SK-N-SH treated with all-trans-retinoic acid at 6 μM for 48 hours (cell line): ENCODE results near the gene NAALADL2.

Source experiments
- ATAC-seq: fragments of 200-7000 bp; cut with Tn5 transposase; 3 replicates; pipeline ENCODE4 v1.9.1; 2020; ENCODE audit warnings: mild to moderate bottlenecking, moderate library complexity
- ARNTL ChIP-seq: fragments of 450-650 bp; formaldehyde crosslinking; IDR thresholded peaks from 2 replicates; pipeline ENCODE4 v1.5.0; 2020; ENCODE audit warnings: low read depth, mild to moderate bottlenecking, moderate library complexity, borderline replicate concordance
- BACH2 ChIP-seq: fragments of 250-450 bp; sonication (Bioruptor Pico); IDR thresholded peaks from 2 replicates; pipeline ENCODE4 v1.9.0; 2021; ENCODE audit warnings: mild to moderate bottlenecking, borderline replicate concordance
- CREB5 ChIP-seq: fragments of 250-450 bp; sonication (Bioruptor Pico); IDR thresholded peaks from 2 replicates; pipeline ENCODE4 v1.5.1; 2020; ENCODE audit warnings: low read depth, mild to moderate bottlenecking, moderate library complexity
- CSDC2 ChIP-seq: fragments of 250-450 bp; sonication (Bioruptor Pico); IDR thresholded peaks from 2 replicates; pipeline ENCODE4 v1.5.0; 2020; ENCODE audit warnings: mild to moderate bottlenecking, moderate library complexity
- CSRNP3 ChIP-seq: fragments of 250-450 bp; sonication (Bioruptor Pico); IDR thresholded peaks from 2 replicates; pipeline ENCODE4 v1.5.1; 2021; ENCODE audit warnings: mild to moderate bottlenecking, moderate library complexity
- ESRRG ChIP-seq: fragments of 250-450 bp; sonication (Bioruptor Pico); IDR thresholded peaks from 2 replicates; pipeline ENCODE4 v1.6.1; 2021; ENCODE audit warnings: mild to moderate bottlenecking
- GLIS3 ChIP-seq: fragments of 250-450 bp; sonication (Bioruptor Pico); IDR thresholded peaks from 2 replicates; pipeline ENCODE4 v1.5.0; 2020; ENCODE audit warnings: mild to moderate bottlenecking, moderate library complexity
- ISL1 ChIP-seq: fragments of 250-450 bp; sonication (Bioruptor Pico); IDR thresholded peaks from 2 replicates; pipeline ENCODE4 v2.1.2; 2022; ENCODE audit warnings: mild to moderate bottlenecking, moderate library complexity
- OSR1 ChIP-seq: fragments of 250-450 bp; sonication (Bioruptor Pico); IDR thresholded peaks from 2 replicates; pipeline ENCODE4 v1.8.0; 2022; ENCODE audit warnings: moderate library complexity, mild to moderate bottlenecking, inconsistent platforms
- PATZ1 ChIP-seq: fragments of 250-450 bp; sonication (Bioruptor Pico); IDR thresholded peaks from 2 replicates; pipeline ENCODE4 v1.8.0; 2020; ENCODE audit warnings: mild to moderate bottlenecking, moderate library complexity, borderline replicate concordance
- POU6F1 ChIP-seq: fragments of 250-450 bp; sonication (Bioruptor Pico); IDR thresholded peaks from 2 replicates; pipeline ENCODE4 v1.8.0; 2021; ENCODE audit warnings: low read depth, mild to moderate bottlenecking, moderate library complexity, borderline replicate concordance
- PPARA ChIP-seq: fragments of 250-450 bp; sonication (Bioruptor Pico); IDR thresholded peaks from 2 replicates; pipeline ENCODE4 v1.5.0; 2020; ENCODE audit warnings: mild to moderate bottlenecking, borderline replicate concordance
- RARB ChIP-seq: fragments of 250-450 bp; sonication (Bioruptor Pico); IDR thresholded peaks from 2 replicates; pipeline ENCODE4 v1.8.0; 2021; ENCODE audit warnings: mild to moderate bottlenecking, moderate library complexity
- SNAI2 ChIP-seq: fragments of 250-450 bp; sonication (Bioruptor Pico); IDR thresholded peaks from 2 replicates; pipeline ENCODE4 v1.5.0; 2020; ENCODE audit warnings: mild to moderate bottlenecking, moderate library complexity
- TCF4 ChIP-seq: fragments of 250-450 bp; sonication (Bioruptor Pico); IDR thresholded peaks from 2 replicates; pipeline ENCODE4 v1.8.0; 2021; ENCODE audit warnings: mild to moderate bottlenecking, moderate library complexity, borderline replicate concordance
- TOX ChIP-seq: fragments of 250-450 bp; sonication (Bioruptor Pico); IDR thresholded peaks from 2 replicates; pipeline ENCODE4 v1.8.0; 2021; ENCODE audit warnings: mild to moderate bottlenecking, moderate library complexity, borderline replicate concordance
- TSHZ2 ChIP-seq: fragments of 250-450 bp; sonication (Bioruptor Pico); IDR thresholded peaks from 2 replicates; pipeline ENCODE4 v1.5.0; 2020; ENCODE audit warnings: mild to moderate bottlenecking, moderate library complexity
- ZC3H10 ChIP-seq: fragments of 250-450 bp; sonication (Bioruptor Pico); IDR thresholded peaks from 2 replicates; pipeline ENCODE4 v1.5.1; 2021; ENCODE audit warnings: mild to moderate bottlenecking, moderate library complexity
- ZFP3 ChIP-seq: fragments of 250-450 bp; sonication (Bioruptor Pico); IDR thresholded peaks from 2 replicates; pipeline ENCODE4 v1.5.0; 2020; ENCODE audit warnings: mild to moderate bottlenecking, moderate library complexity
- ZFP30 ChIP-seq: fragments of 450-650 bp; formaldehyde crosslinking; IDR thresholded peaks from 2 replicates; pipeline ENCODE4 v1.5.0; 2022; ENCODE audit warnings: mild to moderate bottlenecking, moderate library complexity
- ZNF70 ChIP-seq: fragments of 450-650 bp; formaldehyde crosslinking; IDR thresholded peaks from 2 replicates; pipeline ENCODE4 v1.5.0; 2020; ENCODE audit warnings: mild to moderate bottlenecking, moderate library complexity
- ZNF8 ChIP-seq: fragments of 450-650 bp; formaldehyde crosslinking; IDR thresholded peaks from 2 replicates; pipeline ENCODE4 v1.5.0; 2020; ENCODE audit warnings: mild to moderate bottlenecking, moderate library complexity

Gene NAALADL2

GRCh38 chr3:174821477-174821876 lies 37.7 kb upstream of the NAALADL2 start:
- ATAC-seq: no peak
- peak; percentile 34; the same call in 1 of the 2 replicates for TF ChIP-seq TCF4 (CRISPR knock-in tag)
- TF ChIP-seq CSDC2 (CRISPR knock-in tag): no peak

GRCh38 chr3:174822320-174822719 lies 36.8 kb upstream of the NAALADL2 start:
- ATAC-seq: no peak
- no peak for TF ChIP-seq ZFP30 (CRISPR knock-in tag)
- no peak for TF ChIP-seq ESRRG (CRISPR knock-in tag)
- TF ChIP-seq, all 23 proteins: peak for 0

GRCh38 chr3:174826069-174826468 lies 33.1 kb upstream of the NAALADL2 start:
- no peak for TF ChIP-seq TSHZ2
- no peak for TF ChIP-seq ZFP30 (CRISPR knock-in tag)
- TF ChIP-seq PPARA (CRISPR knock-in tag): no peak
- TF ChIP-seq SNAI2: no peak
- TF ChIP-seq RARB: no peak
- no peak for TF ChIP-seq TOX (CRISPR knock-in tag)
- ATAC-seq: no peak

GRCh38 chr3:174844746-174845145 lies 14.4 kb upstream of the NAALADL2 start:
- no peak for TF ChIP-seq ZNF8
- no peak for TF ChIP-seq SNAI2
- TF ChIP-seq PATZ1 (CRISPR knock-in tag): no peak
- TF ChIP-seq ZFP30 (CRISPR knock-in tag): no peak
- TF ChIP-seq PPARA (CRISPR knock-in tag): no peak
- TF ChIP-seq POU6F1 (CRISPR knock-in tag): no peak
- no peak for TF ChIP-seq ESRRG (CRISPR knock-in tag)
- TF ChIP-seq ARNTL (CRISPR knock-in tag): no peak
- no peak for TF ChIP-seq BACH2
- TF ChIP-seq OSR1: no peak
- TF ChIP-seq CREB5 (CRISPR knock-in tag): no peak
- no peak for TF ChIP-seq RARB
- no peak for TF ChIP-seq CSDC2 (CRISPR knock-in tag)
- no peak for TF ChIP-seq ISL1 (CRISPR knock-in tag)
- no peak for ATAC-seq

- ATAC-seq: no peak
These were observed 13.1 kb upstream of the NAALADL2 start for GRCh38 chr3:174846055-174846454.

More at GRCh38 chr3:174846055-174846454, 13.1 kb upstream of the NAALADL2 start:
- no peak for TF ChIP-seq CREB5 (CRISPR knock-in tag)
- TF ChIP-seq ZC3H10 (CRISPR knock-in tag): no peak
- no peak for TF ChIP-seq TCF4 (CRISPR knock-in tag)
- TF ChIP-seq ZFP3 (CRISPR knock-in tag): no peak
- no peak for TF ChIP-seq CSDC2 (CRISPR knock-in tag)
- no peak for TF ChIP-seq ARNTL (CRISPR knock-in tag)
- no peak for TF ChIP-seq GLIS3 (CRISPR knock-in tag)
- TF ChIP-seq ISL1 (CRISPR knock-in tag): no peak
- TF ChIP-seq PPARA (CRISPR knock-in tag): no peak
- no peak for TF ChIP-seq BACH2
- TF ChIP-seq ZNF8: no peak
- TF ChIP-seq ESRRG (CRISPR knock-in tag): no peak
- no peak for TF ChIP-seq ZNF70 (CRISPR knock-in tag)
- TF ChIP-seq TOX (CRISPR knock-in tag): no peak
- no peak for TF ChIP-seq ZFP30 (CRISPR knock-in tag)
- TF ChIP-seq CSRNP3 (CRISPR knock-in tag): no peak
- no peak for TF ChIP-seq PATZ1 (CRISPR knock-in tag)
